Liver (tissue), 9 donors: ENCODE results near the gene MECP2. TPM values are rescaled to one million over a fixed set of nuclear protein-coding genes. Genes with fewer than 3 reads are reported as not detected.

Experiments
- DNase-seq: peaks from one replicate; pipeline ENCODE4 v3.0.0-alpha.2; 2017; ENCODE audit warnings: low spot score
- H3K27ac ChIP-seq, 2 donors: one replicate each; pipeline ENCODE4 v1.7.0; 2013; ENCODE audit warnings: inconsistent platforms in 2 of 2, low read length in 2 of 2, control low read depth in 1 of 2, low read depth in 1 of 2, mild to moderate bottlenecking in 1 of 2
- H3K27me3 ChIP-seq, 4 donors: one replicate each; pipeline versions ENCODE4 v1.6.1 to v1.7.0; 2013; ENCODE audit warnings: low read length in 3 of 4, inconsistent platforms in 1 of 4, mild to moderate bottlenecking in 1 of 4, moderate library complexity in 1 of 4; ENCODE audit not compliant: control insufficient read depth in 4 of 4, insufficient read depth in 4 of 4
- H3K36me3 ChIP-seq, 4 donors: one replicate each; pipeline versions ENCODE4 v1.6.1 to v1.7.0; 2013; ENCODE audit warnings: low read length in 3 of 4, mild to moderate bottlenecking in 3 of 4, low read depth in 1 of 4, moderate library complexity in 1 of 4; ENCODE audit not compliant: control insufficient read depth in 4 of 4, insufficient read depth in 3 of 4
- H3K4me1 ChIP-seq, 4 donors: one replicate each; pipeline versions ENCODE4 v1.6.1 to v1.7.0; 2013; ENCODE audit warnings: low read length in 3 of 4, mild to moderate bottlenecking in 3 of 4, moderate library complexity in 1 of 4; ENCODE audit not compliant: control insufficient read depth in 4 of 4, insufficient read depth in 4 of 4
- H3K4me3 ChIP-seq, 3 donors: one replicate each; pipeline versions ENCODE4 v1.6.1 to v1.7.0; 2013; ENCODE audit warnings: low read length in 3 of 3, control low read depth in 1 of 3, low read depth in 1 of 3, mild to moderate bottlenecking in 1 of 3
- H3K9ac ChIP-seq, 2 donors: one replicate each; pipeline ENCODE4 v1.7.0; 2013; ENCODE audit warnings: low read length in 2 of 2, mild to moderate bottlenecking in 2 of 2, moderate library complexity in 2 of 2, control low read depth in 1 of 2, low read depth in 1 of 2
- H3K9me3 ChIP-seq, 4 donors: one replicate each; pipeline versions ENCODE4 v1.6.1 to v1.7.0; 2013; ENCODE audit warnings: low read length in 3 of 4; ENCODE audit not compliant: control insufficient read depth in 4 of 4
- FOXA1 ChIP-seq: IDR thresholded peaks from 2 replicates; pipeline ENCODE4 v1.6.1; 2016; ENCODE audit warnings: antibody characterized with exemption
- GABPA ChIP-seq, 2 donors: IDR thresholded peaks in 1 of 2; conservative IDR thresholded peaks in 1 of 2; 2 replicates each; pipeline ENCODE4 v1.6.1; 2016; ENCODE audit warnings: antibody characterized with exemption in 2 of 2, mild to moderate bottlenecking in 1 of 2, moderate library complexity in 1 of 2
- HNF4A ChIP-seq, 2 donors: conservative IDR thresholded peaks; 2 replicates each; pipeline ENCODE4 v1.6.1; 2016; ENCODE audit warnings: antibody characterized with exemption in 2 of 2, mild to moderate bottlenecking in 2 of 2
- HNF4G ChIP-seq: IDR thresholded peaks from 2 replicates; pipeline ENCODE4 v1.6.1; 2016; ENCODE audit warnings: antibody characterized with exemption
- NR2F2 ChIP-seq: IDR thresholded peaks from 2 replicates; pipeline ENCODE4 v1.6.1; 2016; ENCODE audit warnings: antibody characterized with exemption
- RAD21 ChIP-seq, 2 donors: IDR thresholded peaks; 2 replicates each; pipeline ENCODE4 v1.6.1; 2016; ENCODE audit warnings: antibody characterized with exemption in 2 of 2, mild to moderate bottlenecking in 2 of 2
- RXRA ChIP-seq, 2 donors: IDR thresholded peaks; 2 replicates each; pipeline ENCODE4 v1.6.1; 2017 to 2018; ENCODE audit warnings: antibody characterized with exemption in 2 of 2, mild to moderate bottlenecking in 1 of 2
- SP1 ChIP-seq: IDR thresholded peaks from 2 replicates; pipeline ENCODE4 v1.6.1; 2018; ENCODE audit warnings: antibody characterized with exemption, mild to moderate bottlenecking
- TAF1 ChIP-seq: conservative IDR thresholded peaks from 2 replicates; pipeline ENCODE4 v1.6.1; 2016; ENCODE audit warnings: antibody characterized with exemption, mild to moderate bottlenecking
- ZBTB33 ChIP-seq: IDR thresholded peaks from 2 replicates; pipeline ENCODE4 v1.6.1; 2016; ENCODE audit warnings: antibody characterized with exemption
- WGBS: extraction: QIAGEN DNeasy Blood & Tissue Kit; methylation state at CpG from one replicate; pipeline ENCODE4 v1.1.7; 2013; 5-methylcytosine and 5-hydroxymethylcytosine counted together
- polyA plus RNA-seq, 2 donors: library from polyadenylated mRNA; stranded (reverse) in 1 of 2; unstranded in 1 of 2; fragments of 200-250 nt in 1 of 2; fragments of >200 nt in 1 of 2; fragmentation: Nextera tagmentation in 1 of 2; extraction: Ambion mirVana in 1 of 2; gene quantifications; one replicate each; pipeline versions ENCODE4 v1.2.1 to v1.2.3, GENCODE V29; 2013 to 2015
- total RNA-seq, 2 donors: library from RNA; depleted of rRNA; stranded (reverse); fragments of >200 nt; gene quantifications; one replicate each; pipeline ENCODE4 v1.2.3, GENCODE V29; 2014
- donor health status: healthy.
- donor health status: healthy.
- donor health status: healthy.
- donor health status: healthy.
- donor health status: healthy.

MECP2 gene
- total and polyA plus RNA-seq, 4 donors = 6.9 to 22.0 (median 10.0) TPM

- Histone ChIP-seq H3K27ac (peak overlapping the region; percentile 19 to 53), H3K4me1 (peaks cover 7 to 26% (median 21%) of the 10 kb centered on the region in 4 donors), H3K9ac (no peak overlapping the region), H3K4me3 (no peak overlapping the region), H3K36me3 (no peaks in the 10 kb centered on the region), H3K27me3 (peaks cover 0 to 3% (median 0%) of the 10 kb centered on the region in 4 donors), H3K9me3 (no peaks in the 10 kb centered on the region)
- no peak for TF ChIP-seq ZBTB33
- TF ChIP-seq RXRA (IDR thresholded peaks at IDR 0.05) = peak; percentile 20 to 48
- peak; percentile 37 for TF ChIP-seq SP1
- TF ChIP-seq HNF4A (conservative IDR thresholded peaks at IDR 0.05) = peak; percentile 61
- no peak for TF ChIP-seq HNF4G
- TF ChIP-seq RAD21 (IDR thresholded peaks at IDR 0.05) = peak in 1 of 2 donors; percentile 15
- 37% methylated on average over 13 of the region's 13 CpGs for WGBS
- no peak for DNase-seq
Observed at GRCh38 chrX:154049209-154050112, 48.1 kb downstream of the MECP2 start.

- Histone ChIP-seq H3K4me1 (peaks cover 7 to 26% (median 21%) of the 10 kb centered on the region in 4 donors), H3K27ac (peak overlapping the region in 1 of 2 donors; percentile 8)
Observed at GRCh38 chrX:154048398-154048797, 49.1 kb downstream of the MECP2 start.

More at GRCh38 chrX:154048398-154048797, 49.1 kb downstream of the MECP2 start:
- Histone ChIP-seq H3K27me3 (peaks cover 0 to 3% (median 0%) of the 10 kb centered on the region in 4 donors), H3K36me3 (no peaks in the 10 kb centered on the region), H3K9me3 (no peaks in the 10 kb centered on the region), H3K4me3 (no peak overlapping the region), H3K9ac (no peak overlapping the region)
- 92% methylated on average over 11 of the region's 11 CpGs for WGBS
- no peak for TF ChIP-seq FOXA1
- TF ChIP-seq HNF4G = no peak
- TF ChIP-seq NR2F2 = no peak
- no peak for TF ChIP-seq ZBTB33
- no peak for TF ChIP-seq GABPA (IDR thresholded peaks at IDR 0.05 in 1 of 2, conservative IDR thresholded peaks at IDR 0.05 in 1 of 2)
- TF ChIP-seq RAD21 (IDR thresholded peaks at IDR 0.05) = no peak
- TF ChIP-seq TAF1 = no peak
- DNase-seq = no peak
